Neural crest cell (in vitro differentiated cells): Measurements from ENCODE around the gene DIAPH3. TPM values are rescaled to one million over a fixed set of nuclear protein-coding genes. Genes with fewer than 3 reads are reported as not detected.

ENCODE experiments used
- DNase-seq: peaks from one replicate; pipeline ENCODE4 v3.0.0; 2021; ENCODE audit warnings: low read depth, mixed read lengths, low spot score
- H3K27ac Mint-ChIP-seq: one replicate; pipeline ENCODE4 v1.8.0; 2021; ENCODE audit warnings: mild to moderate bottlenecking, mixed read lengths; ENCODE audit not compliant: unreplicated experiment
- H3K27me3 Mint-ChIP-seq: 2 replicates; pipeline ENCODE4 v1.8.0; 2021; ENCODE audit warnings: low read depth, mild to moderate bottlenecking, mixed read lengths
- H3K36me3 Mint-ChIP-seq: 2 replicates; pipeline ENCODE4 v1.8.0; 2021; ENCODE audit warnings: low read depth, mild to moderate bottlenecking, mixed read lengths
- H3K4me1 Mint-ChIP-seq: 2 replicates; pipeline ENCODE4 v1.8.0; 2021; ENCODE audit warnings: mixed read lengths
- H3K4me3 Mint-ChIP-seq: one replicate; pipeline ENCODE4 v1.8.0; 2021; ENCODE audit warnings: mild to moderate bottlenecking, mixed read lengths
- H3K9me3 Mint-ChIP-seq: 2 replicates; pipeline ENCODE4 v1.8.0; 2021; ENCODE audit warnings: mixed read lengths
- total RNA-seq: library from RNA; stranded (reverse); gene quantifications from 2 replicates; pipeline ENCODE4 v1.2.1, GENCODE V29; 2021
- TF ChIP-seq, protein P1 (sequence below): fragments of 200-600 bp; sonication (generic); conservative IDR thresholded peaks from 2 replicates; pipeline ENCODE4 v1.5.0; 2021; ENCODE audit warnings: antibody characterized with exemption, mild to moderate bottlenecking

The DIAPH3 gene
- total RNA-seq, 1 donor from 2014 or later, result 16.4 TPM

- TF ChIP-seq, protein P1, sequence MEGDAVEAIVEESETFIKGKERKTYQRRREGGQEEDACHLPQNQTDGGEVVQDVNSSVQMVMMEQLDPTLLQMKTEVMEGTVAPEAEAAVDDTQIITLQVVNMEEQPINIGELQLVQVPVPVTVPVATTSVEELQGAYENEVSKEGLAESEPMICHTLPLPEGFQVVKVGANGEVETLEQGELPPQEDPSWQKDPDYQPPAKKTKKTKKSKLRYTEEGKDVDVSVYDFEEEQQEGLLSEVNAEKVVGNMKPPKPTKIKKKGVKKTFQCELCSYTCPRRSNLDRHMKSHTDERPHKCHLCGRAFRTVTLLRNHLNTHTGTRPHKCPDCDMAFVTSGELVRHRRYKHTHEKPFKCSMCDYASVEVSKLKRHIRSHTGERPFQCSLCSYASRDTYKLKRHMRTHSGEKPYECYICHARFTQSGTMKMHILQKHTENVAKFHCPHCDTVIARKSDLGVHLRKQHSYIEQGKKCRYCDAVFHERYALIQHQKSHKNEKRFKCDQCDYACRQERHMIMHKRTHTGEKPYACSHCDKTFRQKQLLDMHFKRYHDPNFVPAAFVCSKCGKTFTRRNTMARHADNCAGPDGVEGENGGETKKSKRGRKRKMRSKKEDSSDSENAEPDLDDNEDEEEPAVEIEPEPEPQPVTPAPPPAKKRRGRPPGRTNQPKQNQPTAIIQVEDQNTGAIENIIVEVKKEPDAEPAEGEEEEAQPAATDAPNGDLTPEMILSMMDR, result no peak
- H3K27ac Mint-ChIP-seq, result no peak overlapping the region
- H3K4me3 Mint-ChIP-seq, result no peak overlapping the region
- H3K4me1 Mint-ChIP-seq, result no peaks in the 10 kb centered on the region
- DNase-seq, result no peak
- H3K27me3 Mint-ChIP-seq, result no peaks in the 10 kb centered on the region
- no peaks in the 10 kb centered on the region for H3K9me3 Mint-ChIP-seq
- H3K36me3 Mint-ChIP-seq, result no peaks in the 10 kb centered on the region
These were observed 215.0 kb downstream of the DIAPH3 start for GRCh38 chr13:59948686-59949085.

GRCh38 chr13:59946944-59947343 lies 216.8 kb downstream of the DIAPH3 start:
- no peak for DNase-seq
- TF ChIP-seq, protein P1, result no peak
- no peak overlapping the region for H3K27ac Mint-ChIP-seq
- no peaks in the 10 kb centered on the region for H3K9me3 Mint-ChIP-seq
- no peaks in the 10 kb centered on the region for H3K27me3 Mint-ChIP-seq
- H3K36me3 Mint-ChIP-seq, result no peaks in the 10 kb centered on the region
- H3K4me1 Mint-ChIP-seq, result no peaks in the 10 kb centered on the region
- no peak overlapping the region for H3K4me3 Mint-ChIP-seq

- DNase-seq, result no peak
- H3K4me1 Mint-ChIP-seq, result no peaks in the 10 kb centered on the region
- H3K4me3 Mint-ChIP-seq, result no peak overlapping the region
- H3K36me3 Mint-ChIP-seq, result peaks cover 10% of the 10 kb centered on the region
- TF ChIP-seq, protein P1, result no peak
- no peak overlapping the region for H3K27ac Mint-ChIP-seq
- H3K9me3 Mint-ChIP-seq, result peaks cover 5% of the 10 kb centered on the region
- H3K27me3 Mint-ChIP-seq, result no peaks in the 10 kb centered on the region
These were observed 232.1 kb downstream of the DIAPH3 start for GRCh38 chr13:59931621-59932020.

DNA sequence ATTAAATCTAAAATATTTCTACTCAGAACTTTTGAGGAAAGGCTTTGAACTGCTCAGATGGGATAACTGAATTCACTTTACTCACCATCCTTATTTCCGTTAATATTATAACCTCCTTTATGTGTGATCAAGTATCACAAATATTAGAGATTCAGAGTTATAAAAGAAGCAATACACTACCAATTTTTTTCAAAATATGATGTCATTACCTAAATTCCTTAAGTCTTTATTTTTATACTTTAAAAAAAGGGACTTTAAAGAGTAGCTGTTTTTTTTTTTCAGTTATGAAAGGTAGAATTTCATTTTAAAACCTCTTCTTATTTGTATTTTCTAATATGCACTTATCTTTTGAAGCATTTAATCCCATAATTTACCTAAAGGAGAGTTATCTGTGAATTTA lies 239.5 kb downstream of the DIAPH3 start:
- Mint-ChIP-seq H3K4me1 (no peaks in the 10 kb centered on the region), H3K27me3 (no peaks in the 10 kb centered on the region), H3K36me3 (peaks cover 26% of the 10 kb centered on the region), H3K9me3 (peaks cover 7% of the 10 kb centered on the region), H3K4me3 (no peak overlapping the region), H3K27ac (no peak overlapping the region)
- TF ChIP-seq, protein P1, result no peak
- no peak for DNase-seq

DNA sequence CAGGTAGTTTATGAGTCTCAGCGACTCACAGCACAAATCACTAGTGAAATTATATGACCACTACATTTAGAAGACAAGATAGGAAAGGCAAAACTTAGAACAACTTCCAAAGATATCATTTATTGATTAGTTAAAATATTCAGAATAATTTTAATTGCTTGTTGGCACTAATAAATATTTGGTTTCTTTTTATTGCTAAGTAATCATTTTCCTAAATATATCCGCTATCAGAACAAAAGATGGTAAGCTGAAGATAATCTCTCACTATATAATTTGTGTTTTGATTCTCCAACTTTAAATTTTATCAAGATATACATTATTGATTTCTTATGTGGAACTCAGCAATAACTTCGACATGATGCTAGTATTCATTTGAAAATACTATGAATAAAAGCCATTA lies 248.5 kb downstream of the DIAPH3 start:
- TF ChIP-seq, protein P1, result no peak
- H3K27me3 Mint-ChIP-seq, result no peaks in the 10 kb centered on the region
- H3K4me1 Mint-ChIP-seq, result no peaks in the 10 kb centered on the region
- no peak overlapping the region for H3K27ac Mint-ChIP-seq
- H3K9me3 Mint-ChIP-seq, result no peaks in the 10 kb centered on the region
- H3K36me3 Mint-ChIP-seq, result no peaks in the 10 kb centered on the region
- no peak for DNase-seq
- no peak overlapping the region for H3K4me3 Mint-ChIP-seq

DNA sequence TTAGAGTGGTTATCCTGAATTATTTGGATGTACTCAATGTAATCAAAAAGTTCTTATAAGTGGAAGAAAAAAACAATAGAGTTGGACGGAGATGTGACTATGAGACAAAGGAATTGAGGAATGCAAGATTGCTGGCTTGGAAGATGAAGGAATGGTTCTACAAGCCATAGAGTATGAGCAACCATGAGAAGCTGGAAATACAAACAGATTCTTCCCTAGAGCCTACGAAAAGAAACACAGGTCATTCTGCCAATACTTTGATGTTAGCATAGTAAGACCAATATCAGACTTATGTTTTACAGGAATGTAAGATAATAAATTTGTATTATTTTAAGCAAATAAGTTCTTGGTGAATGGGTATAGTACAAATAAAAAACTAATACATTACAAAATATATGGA lies 249.2 kb downstream of the DIAPH3 start:
- Mint-ChIP-seq H3K4me3 (no peak overlapping the region), H3K27ac (no peak overlapping the region), H3K27me3 (no peaks in the 10 kb centered on the region), H3K4me1 (no peaks in the 10 kb centered on the region), H3K36me3 (no peaks in the 10 kb centered on the region), H3K9me3 (no peaks in the 10 kb centered on the region)
- no peak for DNase-seq
- TF ChIP-seq, protein P1, result no peak
